Progenitor cell of endocrine pancreas (in vitro differentiated cells): Measurements from ENCODE around the gene ATXN7L1. TPM values are rescaled to one million over a fixed set of nuclear protein-coding genes. Genes with fewer than 3 reads are reported as not detected.

Experiments
- DNase-seq: peaks from one replicate; pipeline ENCODE4 v3.0.0; 2021; ENCODE audit warnings: low spot score; ENCODE audit not compliant: unreplicated experiment
- H3K27ac Mint-ChIP-seq: 2 replicates; pipeline ENCODE4 v1.8.0; 2021; ENCODE audit warnings: mild to moderate bottlenecking, moderate library complexity, mixed read lengths
- H3K27me3 Mint-ChIP-seq: 2 replicates; pipeline ENCODE4 v1.8.0; 2021; ENCODE audit warnings: mixed read lengths
- H3K36me3 Mint-ChIP-seq: 2 replicates; pipeline ENCODE4 v1.8.0; 2022; ENCODE audit warnings: mixed read lengths; ENCODE audit not compliant: insufficient read depth
- H3K4me1 Mint-ChIP-seq: 2 replicates; pipeline ENCODE4 v1.8.0; 2021; ENCODE audit warnings: low read depth, mixed read lengths
- H3K4me3 Mint-ChIP-seq: 2 replicates; pipeline ENCODE4 v1.8.0; 2021; ENCODE audit warnings: low read depth, mild to moderate bottlenecking, moderate library complexity, mixed read lengths
- H3K9me3 Mint-ChIP-seq: 2 replicates; pipeline ENCODE4 v1.8.0; 2021; ENCODE audit warnings: low read depth, mixed read lengths
- total RNA-seq: library from RNA; stranded (reverse); gene quantifications from 2 replicates; pipeline ENCODE4 v1.2.1, GENCODE V29; 2021
- TF ChIP-seq, protein P1 (sequence below): fragments of 200-600 bp; sonication (generic); IDR thresholded peaks from one replicate; pipeline ENCODE4 v1.5.0; 2021; ENCODE audit warnings: antibody characterized with exemption, mild to moderate bottlenecking; ENCODE audit not compliant: unreplicated experiment

Gene ATXN7L1
- total RNA-seq, 1 donor from 2014 or later = 18.3 TPM

DNA sequence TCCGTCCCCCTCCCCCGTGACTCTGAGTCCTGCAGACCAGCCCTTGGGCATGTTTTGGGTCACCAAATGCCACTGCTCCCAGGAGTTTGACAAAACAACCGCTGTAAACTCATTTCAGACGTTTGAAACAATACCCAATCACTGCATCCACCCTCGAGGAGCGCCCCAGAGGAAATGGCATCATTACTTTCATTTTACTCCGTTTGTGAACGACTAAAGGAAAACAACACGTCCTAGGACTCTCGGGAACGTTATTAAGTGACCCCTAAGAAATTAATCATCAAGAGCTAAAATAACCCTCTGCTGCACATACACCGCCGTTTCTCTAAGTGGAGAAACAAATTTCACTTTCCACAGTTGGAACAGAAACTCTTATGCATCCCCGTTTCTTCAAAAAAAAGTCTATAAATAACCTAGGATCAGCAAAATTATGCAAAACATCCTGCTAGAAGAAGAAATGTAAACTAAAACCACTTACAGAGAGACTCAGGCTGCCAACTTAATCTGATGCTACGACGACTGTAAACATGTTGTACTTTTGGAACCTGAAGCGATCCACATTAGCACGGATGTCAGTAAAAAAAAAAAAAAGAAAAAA is 185.2 kb downstream of the ATXN7L1 start:
- DNase-seq = no peak
- TF ChIP-seq, protein P1, sequence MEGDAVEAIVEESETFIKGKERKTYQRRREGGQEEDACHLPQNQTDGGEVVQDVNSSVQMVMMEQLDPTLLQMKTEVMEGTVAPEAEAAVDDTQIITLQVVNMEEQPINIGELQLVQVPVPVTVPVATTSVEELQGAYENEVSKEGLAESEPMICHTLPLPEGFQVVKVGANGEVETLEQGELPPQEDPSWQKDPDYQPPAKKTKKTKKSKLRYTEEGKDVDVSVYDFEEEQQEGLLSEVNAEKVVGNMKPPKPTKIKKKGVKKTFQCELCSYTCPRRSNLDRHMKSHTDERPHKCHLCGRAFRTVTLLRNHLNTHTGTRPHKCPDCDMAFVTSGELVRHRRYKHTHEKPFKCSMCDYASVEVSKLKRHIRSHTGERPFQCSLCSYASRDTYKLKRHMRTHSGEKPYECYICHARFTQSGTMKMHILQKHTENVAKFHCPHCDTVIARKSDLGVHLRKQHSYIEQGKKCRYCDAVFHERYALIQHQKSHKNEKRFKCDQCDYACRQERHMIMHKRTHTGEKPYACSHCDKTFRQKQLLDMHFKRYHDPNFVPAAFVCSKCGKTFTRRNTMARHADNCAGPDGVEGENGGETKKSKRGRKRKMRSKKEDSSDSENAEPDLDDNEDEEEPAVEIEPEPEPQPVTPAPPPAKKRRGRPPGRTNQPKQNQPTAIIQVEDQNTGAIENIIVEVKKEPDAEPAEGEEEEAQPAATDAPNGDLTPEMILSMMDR = no peak
- Mint-ChIP-seq H3K4me3 (peak overlapping the region; percentile 40), H3K27ac (peak overlapping the region; percentile 3), H3K36me3 (peaks cover 6% of the 10 kb centered on the region), H3K27me3 (peaks cover 25% of the 10 kb centered on the region), H3K4me1 (peaks cover 19% of the 10 kb centered on the region), H3K9me3 (no peaks in the 10 kb centered on the region)

DNA sequence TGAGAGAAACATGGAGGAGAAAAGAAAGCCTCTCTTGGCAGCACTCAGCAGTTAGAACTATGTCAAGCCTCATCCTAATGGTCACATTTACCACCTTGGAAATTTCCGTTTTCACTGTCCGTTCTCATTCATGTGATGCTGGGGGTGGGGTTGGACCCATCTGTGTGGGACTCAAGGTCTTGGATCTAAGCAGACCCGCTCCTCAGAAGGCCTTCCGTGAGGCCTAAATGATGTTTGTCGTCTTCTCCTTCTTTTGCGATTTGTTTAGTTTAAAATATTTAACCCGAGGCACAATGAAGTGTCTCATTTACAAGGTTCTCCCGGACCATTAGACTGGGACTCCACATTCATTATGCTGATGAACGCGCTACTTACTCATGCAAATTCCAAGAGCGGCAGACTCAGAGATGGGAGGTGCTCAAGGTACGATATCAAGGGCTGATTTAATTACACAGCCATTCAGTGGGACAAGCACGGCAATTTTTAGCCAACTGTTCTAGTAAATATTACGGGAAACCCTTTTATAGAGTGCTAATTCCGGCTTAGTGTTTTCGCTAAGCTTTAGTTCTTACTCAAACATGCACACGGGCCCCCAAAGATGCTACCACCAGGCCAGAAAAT is 186.0 kb downstream of the ATXN7L1 start:
- H3K4me1 Mint-ChIP-seq = peaks cover 19% of the 10 kb centered on the region
- peaks cover 25% of the 10 kb centered on the region for H3K27me3 Mint-ChIP-seq
- H3K9me3 Mint-ChIP-seq = no peaks in the 10 kb centered on the region
- no peak overlapping the region for H3K27ac Mint-ChIP-seq
- no peak overlapping the region for H3K4me3 Mint-ChIP-seq
- TF ChIP-seq, protein P1 = no peak
- H3K36me3 Mint-ChIP-seq = peaks cover 3% of the 10 kb centered on the region
- no peak for DNase-seq

DNA sequence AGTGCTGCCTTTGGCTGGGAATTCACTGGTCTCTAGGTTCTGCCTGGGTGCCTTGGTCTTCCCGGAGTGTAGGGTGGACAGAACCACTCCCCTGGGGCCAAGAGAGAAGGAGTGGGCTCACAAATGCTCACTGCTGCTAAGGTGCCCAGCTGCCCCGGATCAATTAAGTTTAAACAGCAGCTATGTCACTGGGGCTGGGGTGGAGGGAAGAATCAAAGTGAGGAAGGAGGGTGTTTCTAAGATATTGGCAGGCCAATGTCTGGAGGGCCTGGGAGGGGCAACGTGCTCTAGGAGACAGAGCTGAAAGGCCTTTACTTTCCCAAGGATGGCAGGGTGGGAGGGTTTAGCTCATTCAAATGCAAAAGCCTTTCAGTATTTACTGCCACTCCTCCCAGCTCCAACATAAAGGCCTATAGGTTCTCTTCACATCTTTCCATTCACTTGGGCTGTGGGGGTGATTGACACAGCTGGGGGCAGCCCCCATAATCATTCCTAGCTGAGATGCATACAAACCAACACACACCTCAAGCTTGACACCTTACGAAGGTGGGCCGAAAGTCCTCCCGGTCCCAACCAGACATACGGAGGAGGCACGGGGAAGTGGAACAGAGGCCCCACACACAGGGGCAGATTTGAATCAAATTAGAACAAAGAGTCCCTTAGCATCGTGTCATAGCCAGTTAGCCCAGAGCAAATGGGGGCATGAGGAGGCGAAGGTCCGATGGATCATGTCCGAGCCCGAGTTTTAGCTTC is 187.2 kb downstream of the ATXN7L1 start:
- peak overlapping the region; percentile 3 for H3K27ac Mint-ChIP-seq

DNA sequence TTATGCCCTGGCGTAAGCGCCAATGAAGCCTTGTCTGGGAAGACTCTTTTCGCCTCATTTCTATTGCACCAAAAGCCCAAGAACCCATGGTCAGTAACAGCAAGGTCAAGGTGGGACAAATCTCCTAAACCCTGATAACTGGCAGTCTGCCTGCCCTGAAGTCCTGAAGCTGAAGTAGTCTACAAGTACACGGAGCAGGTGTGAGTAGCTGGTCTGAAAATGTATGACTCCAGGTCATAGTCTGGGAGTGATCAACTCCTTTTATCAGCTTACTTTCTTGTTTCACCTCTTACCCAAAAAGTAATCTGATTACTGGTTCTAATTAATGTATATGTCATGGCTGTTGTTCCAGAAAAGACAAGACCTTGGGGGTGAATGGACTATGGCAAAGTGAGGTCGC is 187.8 kb downstream of the ATXN7L1 start:
- peaks cover 25% of the 10 kb centered on the region for H3K27me3 Mint-ChIP-seq
- H3K36me3 Mint-ChIP-seq = peaks cover 2% of the 10 kb centered on the region
- no peaks in the 10 kb centered on the region for H3K9me3 Mint-ChIP-seq
- DNase-seq = no peak
- TF ChIP-seq, protein P1 = no peak
- H3K4me3 Mint-ChIP-seq = no peak overlapping the region
- H3K27ac Mint-ChIP-seq = peak overlapping the region; percentile 3
- H3K4me1 Mint-ChIP-seq = peaks cover 19% of the 10 kb centered on the region

More for the DNA sequence above, 187.2 kb downstream of the ATXN7L1 start:
- TF ChIP-seq, protein P1 = no peak
- Mint-ChIP-seq H3K4me3 (no peak overlapping the region), H3K36me3 (peaks cover 3% of the 10 kb centered on the region), H3K9me3 (no peaks in the 10 kb centered on the region), H3K27me3 (peaks cover 25% of the 10 kb centered on the region), H3K4me1 (peaks cover 19% of the 10 kb centered on the region)
- DNase-seq = no peak

DNA sequence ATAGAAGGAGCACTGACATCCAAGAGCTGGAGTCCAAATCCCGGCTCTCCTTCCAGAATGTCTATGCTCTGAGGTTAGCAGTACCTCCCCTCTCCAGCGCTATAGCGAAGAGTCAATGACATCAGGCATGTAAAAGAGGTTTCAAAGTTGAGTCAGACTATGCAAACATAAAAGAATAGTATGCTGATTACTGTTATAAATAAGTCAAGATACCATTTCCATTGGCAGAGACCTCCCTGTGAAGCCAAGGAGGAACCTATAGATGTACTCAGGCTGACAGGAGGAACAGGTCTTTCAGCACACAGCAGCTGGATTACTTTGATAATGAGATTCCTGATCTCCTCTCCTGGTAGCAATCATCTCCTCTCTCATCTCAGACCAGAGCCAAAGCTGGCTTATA is 191.2 kb downstream of the ATXN7L1 start:
- Mint-ChIP-seq H3K27me3 (no peaks in the 10 kb centered on the region), H3K4me3 (no peak overlapping the region), H3K27ac (no peak overlapping the region), H3K9me3 (no peaks in the 10 kb centered on the region), H3K36me3 (peaks cover 2% of the 10 kb centered on the region), H3K4me1 (peaks cover 7% of the 10 kb centered on the region)
- no peak for DNase-seq
- TF ChIP-seq, protein P1 = no peak
